Spleen (tissue), 11 donors: ENCODE results near the gene MMP27. TPM values are rescaled to one million over a fixed set of nuclear protein-coding genes. Genes with fewer than 3 reads are reported as not detected.

ENCODE experiments used
- DNase-seq: peaks from one replicate; pipeline ENCODE4 v3.0.0-alpha.2; 2020
- H3K27ac ChIP-seq, 8 donors: fragments of 200-600 bp; sonication (generic) in 7 of 8; 1 replicate in 4 of 8; 2 replicates in 4 of 8; pipeline versions ENCODE4 v1.5.0 to v1.8.0; 2016 to 2021; ENCODE audit warnings: inconsistent platforms in 4 of 8, mild to moderate bottlenecking in 4 of 8, moderate library complexity in 1 of 8
- H3K27me3 ChIP-seq, 7 donors: fragments of 200-600 bp; sonication (generic) in 6 of 7; replicated peaks in 1 of 7; 1 replicate in 4 of 7; 2 replicates in 3 of 7; pipeline versions ENCODE4 v1.5.0 to v1.8.0; 2016 to 2021; ENCODE audit warnings: inconsistent platforms in 3 of 7, mild to moderate bottlenecking in 1 of 7
- H3K36me3 ChIP-seq, 6 donors: fragments of 200-600 bp; sonication (generic) in 5 of 6; 1 replicate in 4 of 6; 2 replicates in 2 of 6; pipeline versions ENCODE4 v1.5.0 to v1.8.0; 2016 to 2021; ENCODE audit warnings: inconsistent platforms in 2 of 6
- H3K4me1 ChIP-seq, 6 donors: fragments of 200-600 bp; sonication (generic) in 5 of 6; 1 replicate in 3 of 6; 2 replicates in 3 of 6; pipeline versions ENCODE4 v1.5.0 to v1.8.0; 2016 to 2021; ENCODE audit warnings: inconsistent platforms in 3 of 6
- H3K4me3 ChIP-seq, 8 donors: fragments of 200-600 bp; sonication (generic) in 7 of 8; 1 replicate in 4 of 8; 2 replicates in 4 of 8; pipeline versions ENCODE4 v1.5.0 to v1.8.0; 2016 to 2021; ENCODE audit warnings: inconsistent platforms in 4 of 8, mild to moderate bottlenecking in 4 of 8, moderate library complexity in 2 of 8
- H3K9me3 ChIP-seq, 8 donors: fragments of 200-600 bp; sonication (generic) in 7 of 8; 1 replicate in 4 of 8; 2 replicates in 4 of 8; pipeline versions ENCODE4 v1.5.0 to v1.8.0; 2016 to 2021; ENCODE audit warnings: inconsistent platforms in 4 of 8
- POLR2A ChIP-seq, 3 donors: fragments of 450-650 bp; IDR thresholded peaks; one replicate each; pipeline ENCODE4 v1.5.1; 2017; ENCODE audit warnings: antibody characterized with exemption in 3 of 3, mild to moderate bottlenecking in 1 of 3
- POLR2AphosphoS5 ChIP-seq, 3 donors: sonication (generic); formaldehyde crosslinking; IDR thresholded peaks; one replicate each; pipeline ENCODE4 v1.5.1; 2017; ENCODE audit warnings: antibody characterized with exemption in 3 of 3
- WGBS, 5 donors: extraction: QIAGEN DNeasy Blood & Tissue Kit in 3 of 5; methylation state at CpG; one replicate each; pipeline versions ENCODE4 v1.1.5 to v1.1.7; 2013 to 2018; 5-methylcytosine and 5-hydroxymethylcytosine counted together
- intact Hi-C: fragments of 100-400 bp; cut with DNase I; formaldehyde crosslinking; loops from one replicate; pipeline ENCODE4 v1.15.0; 2023; ENCODE audit warnings: low total_unique reads
- polyA plus RNA-seq, 3 donors: library from polyadenylated mRNA; stranded (reverse); fragments of 200-250 nt; gene quantifications; one replicate each; pipeline ENCODE4 v1.2.1, GENCODE V29; 2013
- total RNA-seq, 7 donors: library from RNA; depleted of rRNA in 3 of 7; stranded (reverse); fragments of >200 nt in 3 of 7; fragmentation: NEBNext Ultra II Directional in 4 of 7; extraction: Animal tissue kit (Norgen Biotek cat#: 25700) in 4 of 7; gene quantifications; one replicate each; pipeline versions ENCODE4 v1.1.0 to v1.2.1, GENCODE V29; 2016 to 2021
- TF ChIP-seq, protein P1 (sequence below), 11 experiments: fragments of 200-600 bp in 7 of 11; fragments of 450-650 bp in 4 of 11; sonication (generic) in 4 of 11; IDR thresholded peaks in 8 of 11; conservative IDR thresholded peaks in 3 of 11; 1 replicate in 7 of 11; 2 replicates in 4 of 11; pipeline versions ENCODE4 v1.4.0 to v1.8.0; 2016 to 2021; ENCODE audit warnings: antibody characterized with exemption in 11 of 11, inconsistent platforms in 4 of 11, mild to moderate bottlenecking in 1 of 11
- donor health status: healthy with polysubstance abuse.
- donor health status: DM: no; HTN: no; CAD: no; lungs with moderate emphysema.
- donor health status: DM: no; HTN: no; CAD: no.
- donor health status: Bipolar disorder and iron deficiency.
- donor health status: healthy.
- donor health status: DM: no; HTN: no; CAD: no.
- donor health status: DM: yes; HTN: yes; CAD: no.

The MMP27 gene
- total and polyA plus RNA-seq, 10 donors, result 0.23 TPM; not detected in 9

DNA sequence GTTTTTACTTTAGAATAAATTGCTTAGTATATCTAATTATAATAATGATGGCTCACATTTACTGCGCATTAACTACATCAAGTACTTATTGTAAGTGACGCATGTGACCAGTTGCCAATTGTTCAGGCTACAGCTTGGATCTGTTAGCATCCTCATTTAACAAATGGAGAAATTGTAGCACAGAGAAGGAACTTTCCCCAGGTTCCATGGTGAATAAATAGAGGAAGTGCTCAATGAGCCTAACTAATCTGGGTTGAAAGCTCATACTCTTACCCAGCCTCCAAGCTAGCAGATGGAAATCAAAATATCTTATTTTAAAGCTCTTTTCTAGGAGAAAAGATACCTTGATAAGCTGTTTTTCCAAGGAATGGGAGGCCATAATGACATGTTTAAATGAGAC is 19.8 kb downstream of the MMP27 start:
- peak overlapping the region in 2 of 8 donors; percentile 50 to 53 for H3K27ac ChIP-seq
- peaks cover 0 to 3% (median 0%) of the 10 kb centered on the region in 7 donors for H3K27me3 ChIP-seq
- H3K4me3 ChIP-seq, result no peak overlapping the region
- no peaks in the 10 kb centered on the region for H3K36me3 ChIP-seq
- WGBS, 5 donors, result 87 to 91% (median 90%) methylated on average over 2 of the region's 2 CpGs
- H3K4me1 ChIP-seq, result no peaks in the 10 kb centered on the region
- TF ChIP-seq POLR2A (IDR thresholded peaks at IDR 0.05) (no peak), POLR2AphosphoS5 (IDR thresholded peaks at IDR 0.05) (no peak)
- TF ChIP-seq, protein P1, sequence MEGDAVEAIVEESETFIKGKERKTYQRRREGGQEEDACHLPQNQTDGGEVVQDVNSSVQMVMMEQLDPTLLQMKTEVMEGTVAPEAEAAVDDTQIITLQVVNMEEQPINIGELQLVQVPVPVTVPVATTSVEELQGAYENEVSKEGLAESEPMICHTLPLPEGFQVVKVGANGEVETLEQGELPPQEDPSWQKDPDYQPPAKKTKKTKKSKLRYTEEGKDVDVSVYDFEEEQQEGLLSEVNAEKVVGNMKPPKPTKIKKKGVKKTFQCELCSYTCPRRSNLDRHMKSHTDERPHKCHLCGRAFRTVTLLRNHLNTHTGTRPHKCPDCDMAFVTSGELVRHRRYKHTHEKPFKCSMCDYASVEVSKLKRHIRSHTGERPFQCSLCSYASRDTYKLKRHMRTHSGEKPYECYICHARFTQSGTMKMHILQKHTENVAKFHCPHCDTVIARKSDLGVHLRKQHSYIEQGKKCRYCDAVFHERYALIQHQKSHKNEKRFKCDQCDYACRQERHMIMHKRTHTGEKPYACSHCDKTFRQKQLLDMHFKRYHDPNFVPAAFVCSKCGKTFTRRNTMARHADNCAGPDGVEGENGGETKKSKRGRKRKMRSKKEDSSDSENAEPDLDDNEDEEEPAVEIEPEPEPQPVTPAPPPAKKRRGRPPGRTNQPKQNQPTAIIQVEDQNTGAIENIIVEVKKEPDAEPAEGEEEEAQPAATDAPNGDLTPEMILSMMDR (IDR thresholded peaks at IDR 0.05 in 8 of 11, conservative IDR thresholded peaks at IDR 0.05 in 3 of 11), result no peak
- H3K9me3 ChIP-seq, result no peaks in the 10 kb centered on the region
- no peak for DNase-seq
- intact Hi-C loops, result no loop called here

DNA sequence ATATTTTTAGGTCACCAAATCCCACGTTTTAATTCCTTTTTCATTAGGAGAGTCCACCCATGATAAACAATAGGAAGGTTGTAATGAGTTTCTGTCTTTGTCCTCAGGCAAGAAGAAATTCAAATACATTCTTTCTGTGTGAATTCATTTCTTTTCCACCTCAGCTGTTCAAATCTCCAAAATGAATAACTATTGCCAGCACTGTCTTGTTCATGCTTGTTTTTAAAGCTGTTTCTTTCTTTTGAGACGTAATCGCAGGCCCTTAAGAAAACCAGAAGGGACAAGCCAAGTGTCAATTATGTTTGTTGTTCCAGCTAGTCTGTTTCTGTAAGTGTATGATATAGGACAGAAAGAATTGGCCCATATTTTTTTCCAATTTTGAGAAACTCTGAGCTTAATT is 20.2 kb downstream of the MMP27 start:
- H3K4me1 ChIP-seq, result no peaks in the 10 kb centered on the region
- H3K9me3 ChIP-seq, result no peaks in the 10 kb centered on the region
- no peak overlapping the region for H3K4me3 ChIP-seq
- DNase-seq, result no peak
- TF ChIP-seq POLR2AphosphoS5 (IDR thresholded peaks at IDR 0.05) (no peak), POLR2A (IDR thresholded peaks at IDR 0.05) (no peak)
- TF ChIP-seq, protein P1 (IDR thresholded peaks at IDR 0.05 in 8 of 11, conservative IDR thresholded peaks at IDR 0.05 in 3 of 11), result no peak
- intact Hi-C loops, result no loop called here
- no peaks in the 10 kb centered on the region for H3K36me3 ChIP-seq
- peak overlapping the region in 2 of 8 donors; percentile 50 to 53 for H3K27ac ChIP-seq
- H3K27me3 ChIP-seq, result peaks cover 0 to 3% (median 0%) of the 10 kb centered on the region in 7 donors
- 80 to 85% (median 82%) methylated on average over 3 of the region's 3 CpGs for WGBS, 5 donors

DNA sequence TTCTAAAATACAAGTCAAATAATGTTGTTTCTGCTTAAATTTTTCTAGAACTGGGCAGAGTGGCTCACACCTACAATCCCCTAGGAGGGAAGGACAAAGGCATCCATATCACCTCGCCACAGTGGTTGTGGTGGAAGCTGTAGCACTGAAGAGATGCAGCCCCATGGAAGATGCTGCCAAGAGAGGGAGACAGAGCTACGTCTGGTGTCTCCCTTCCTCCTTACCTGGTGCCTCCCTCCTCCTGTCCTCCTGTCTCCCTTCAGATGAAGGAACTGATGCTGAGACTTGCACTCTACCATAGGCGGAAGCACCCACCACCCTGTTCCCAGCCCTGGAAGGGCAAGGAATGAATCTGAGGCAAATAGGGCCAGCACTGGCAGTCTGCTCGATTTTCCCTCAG is 22.3 kb downstream of the MMP27 start:
- TF ChIP-seq POLR2AphosphoS5 (IDR thresholded peaks at IDR 0.05) (no peak), POLR2A (IDR thresholded peaks at IDR 0.05) (no peak)
- H3K4me1 ChIP-seq, result no peaks in the 10 kb centered on the region
- 58 to 82% (median 70%) methylated on average over 4 of the region's 4 CpGs for WGBS, 5 donors
- H3K27ac ChIP-seq, result no peak overlapping the region
- H3K9me3 ChIP-seq, result no peaks in the 10 kb centered on the region
- no peak for DNase-seq
- no peaks in the 10 kb centered on the region for H3K36me3 ChIP-seq
- peaks cover 0 to 3% (median 0%) of the 10 kb centered on the region in 7 donors for H3K27me3 ChIP-seq
- H3K4me3 ChIP-seq, result no peak overlapping the region
- intact Hi-C loops, result no loop called here

DNA sequence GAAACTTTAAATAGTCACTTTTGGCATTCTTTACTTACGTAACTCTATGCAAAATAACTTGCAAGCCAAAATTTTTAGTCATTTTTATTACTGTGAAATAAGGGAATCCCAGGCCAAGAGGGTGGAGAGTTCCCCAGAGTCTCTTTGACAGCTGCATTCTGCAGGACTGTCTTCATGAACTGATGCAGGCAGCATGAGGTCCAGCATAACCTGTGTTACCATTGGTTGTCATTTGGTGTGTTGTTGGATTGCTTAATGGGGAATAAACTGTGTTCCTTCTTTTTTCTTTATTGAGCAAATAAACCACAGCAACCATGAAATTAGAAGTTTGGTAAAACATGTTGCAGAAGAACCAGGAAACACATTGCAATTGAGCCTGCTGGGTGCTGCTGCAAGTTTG is 24.6 kb downstream of the MMP27 start:
- peaks cover 0 to 3% (median 0%) of the 10 kb centered on the region in 7 donors for H3K27me3 ChIP-seq
- intact Hi-C loops, result no loop called here
- H3K9me3 ChIP-seq, result no peaks in the 10 kb centered on the region
- peak overlapping the region in 2 of 8 donors; percentile 10 to 49 for H3K27ac ChIP-seq
- TF ChIP-seq, protein P1 (IDR thresholded peaks at IDR 0.05 in 8 of 11, conservative IDR thresholded peaks at IDR 0.05 in 3 of 11), result no peak
- TF ChIP-seq POLR2A (IDR thresholded peaks at IDR 0.05) (no peak), POLR2AphosphoS5 (IDR thresholded peaks at IDR 0.05) (no peak)
- H3K4me1 ChIP-seq, result no peaks in the 10 kb centered on the region
- no peak overlapping the region for H3K4me3 ChIP-seq
- no peak for DNase-seq
- WGBS, 5 donors, result 22 to 50% (median 48%) methylated on average over 1 of the region's 1 CpG
- no peaks in the 10 kb centered on the region for H3K36me3 ChIP-seq

DNA sequence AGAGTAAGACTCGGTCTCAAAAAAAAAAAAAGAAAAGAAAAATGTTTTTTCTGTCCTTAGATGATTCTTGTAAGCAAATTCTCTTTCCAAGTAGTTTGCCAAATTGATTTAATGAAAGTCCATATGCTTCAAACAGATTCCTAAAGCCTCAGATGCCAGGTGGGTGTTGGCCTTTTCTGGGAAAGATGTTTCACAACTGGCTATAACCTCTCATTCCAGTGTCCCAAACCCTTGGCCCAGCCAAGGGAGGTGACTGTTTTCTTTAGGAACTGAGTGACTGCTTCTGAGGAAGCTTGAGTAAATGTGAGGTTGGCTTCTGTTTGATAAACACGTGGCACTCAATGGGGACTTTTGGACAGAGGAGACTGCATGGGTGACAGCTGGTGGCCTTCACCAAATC is 27.5 kb downstream of the MMP27 start:
- Histone ChIP-seq H3K4me3 (no peak overlapping the region), H3K36me3 (no peaks in the 10 kb centered on the region), H3K27ac (no peak overlapping the region), H3K4me1 (no peaks in the 10 kb centered on the region), H3K27me3 (peaks cover 0 to 3% (median 0%) of the 10 kb centered on the region in 7 donors), H3K9me3 (no peaks in the 10 kb centered on the region)
- DNase-seq, result no peak
- TF ChIP-seq, protein P1 (IDR thresholded peaks at IDR 0.05 in 8 of 11, conservative IDR thresholded peaks at IDR 0.05 in 3 of 11), result no peak
- TF ChIP-seq POLR2AphosphoS5 (IDR thresholded peaks at IDR 0.05), result no peak
- no peak for TF ChIP-seq POLR2A (IDR thresholded peaks at IDR 0.05)
- WGBS, 5 donors, result 67 to 94% (median 77%) methylated on average over 2 of the region's 2 CpGs
- intact Hi-C loops, result no loop called here
